NCI-H345 treated with DMSO at 0.1 percent for 48 hours (cell line): ENCODE data around the gene FGF8.

Source experiments
- DNase-seq: peaks from one replicate; lab custom pipeline; 2025; ENCODE audit not compliant: unreplicated experiment; lab: John Stamatoyannopoulos, UW

The FGF8 gene

DNA sequence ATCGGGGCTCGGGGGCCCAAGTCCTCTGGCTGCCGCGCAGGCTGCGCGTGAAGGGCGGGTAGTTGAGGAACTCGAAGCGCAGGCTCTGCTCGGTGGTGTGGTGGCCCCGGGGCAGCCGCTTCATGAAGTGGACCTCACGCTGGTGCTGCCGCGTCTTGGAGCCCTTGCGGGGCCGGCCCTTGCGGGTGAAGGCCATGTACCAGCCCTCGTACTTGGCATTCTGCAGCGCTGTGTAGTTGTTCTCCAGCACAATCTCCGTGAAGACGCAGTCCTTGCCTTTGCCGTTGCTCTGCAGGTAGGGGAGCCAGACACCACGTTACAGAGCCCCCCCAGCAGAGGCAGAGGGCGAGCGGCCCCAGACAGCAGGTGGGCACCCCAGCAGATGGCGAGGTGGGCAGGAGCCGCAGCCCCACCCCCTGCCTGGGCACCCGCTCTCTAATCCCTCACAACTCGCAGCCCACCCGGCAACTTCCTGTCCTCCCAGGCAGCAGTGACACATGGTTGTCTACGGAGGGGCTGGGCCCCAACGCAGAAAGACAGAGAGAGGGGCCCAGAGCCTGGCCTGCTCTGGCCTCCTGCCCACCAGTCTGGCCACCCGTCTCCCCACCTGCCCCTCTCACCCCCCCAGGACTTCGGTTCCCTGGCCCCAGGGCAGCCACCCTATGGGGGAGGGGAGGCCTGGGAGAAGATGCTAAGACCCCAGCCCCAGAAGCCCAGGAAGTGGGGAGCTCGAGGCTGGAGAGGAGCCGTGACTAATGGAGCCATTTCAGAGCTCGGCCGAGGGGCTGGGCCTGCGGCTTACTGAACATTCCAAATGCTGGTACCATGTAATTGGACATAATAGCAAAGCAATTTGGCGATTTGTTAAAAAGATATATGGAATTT lies 5.3 kb downstream of the FGF8 start:
- DNase-seq = no peak

DNA sequence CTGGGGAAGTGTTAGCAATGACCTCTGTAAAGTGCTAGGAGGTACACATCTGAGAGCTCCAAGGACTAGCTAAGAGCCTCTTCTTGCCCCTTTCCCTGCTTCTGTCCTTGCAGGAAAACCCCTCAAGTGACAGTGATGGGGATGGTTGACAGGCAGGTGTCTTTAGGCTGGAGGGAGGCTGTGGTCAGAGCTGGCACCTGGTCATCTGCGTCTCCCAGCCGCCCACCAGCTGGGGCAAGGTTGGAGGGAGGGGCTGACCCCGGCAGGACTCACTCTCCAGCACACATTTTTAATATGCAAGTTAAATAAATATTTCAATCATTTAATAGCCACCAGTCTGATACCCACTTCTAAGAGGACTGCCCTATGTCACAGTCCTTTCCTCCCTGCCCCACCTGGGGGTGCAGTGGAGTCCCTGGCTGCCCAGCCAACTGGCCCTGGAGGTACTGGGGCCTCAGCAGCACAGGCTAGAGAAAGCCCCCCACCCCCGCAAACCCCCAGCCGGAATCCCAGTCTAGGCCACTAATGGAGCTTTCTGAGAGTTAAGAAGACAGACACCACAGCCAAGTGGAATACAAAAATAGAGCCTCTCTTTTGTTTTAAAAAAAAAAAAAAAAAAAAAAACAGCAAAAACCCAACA lies 6.3 kb downstream of the FGF8 start:
- no peak for DNase-seq

DNA sequence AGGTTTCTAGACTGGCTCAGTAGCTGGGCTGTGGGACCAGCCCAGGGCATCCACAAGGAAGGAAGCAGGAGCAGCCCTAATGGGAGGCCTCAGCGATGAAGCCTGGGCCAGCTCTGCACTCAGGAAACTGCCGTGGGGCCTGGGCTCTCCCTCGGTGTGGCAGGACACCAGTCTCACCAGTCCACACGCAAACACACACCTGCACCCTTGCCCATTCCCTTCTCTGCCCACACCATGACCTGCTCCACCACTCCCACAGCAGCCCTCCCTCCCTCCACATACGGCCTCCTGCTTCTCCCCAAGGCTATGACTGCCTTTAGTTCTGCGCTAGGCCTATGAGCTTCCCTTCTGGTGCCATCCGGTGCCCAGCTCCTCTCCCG lies 7.1 kb downstream of the FGF8 start:
- DNase-seq = no peak

DNA sequence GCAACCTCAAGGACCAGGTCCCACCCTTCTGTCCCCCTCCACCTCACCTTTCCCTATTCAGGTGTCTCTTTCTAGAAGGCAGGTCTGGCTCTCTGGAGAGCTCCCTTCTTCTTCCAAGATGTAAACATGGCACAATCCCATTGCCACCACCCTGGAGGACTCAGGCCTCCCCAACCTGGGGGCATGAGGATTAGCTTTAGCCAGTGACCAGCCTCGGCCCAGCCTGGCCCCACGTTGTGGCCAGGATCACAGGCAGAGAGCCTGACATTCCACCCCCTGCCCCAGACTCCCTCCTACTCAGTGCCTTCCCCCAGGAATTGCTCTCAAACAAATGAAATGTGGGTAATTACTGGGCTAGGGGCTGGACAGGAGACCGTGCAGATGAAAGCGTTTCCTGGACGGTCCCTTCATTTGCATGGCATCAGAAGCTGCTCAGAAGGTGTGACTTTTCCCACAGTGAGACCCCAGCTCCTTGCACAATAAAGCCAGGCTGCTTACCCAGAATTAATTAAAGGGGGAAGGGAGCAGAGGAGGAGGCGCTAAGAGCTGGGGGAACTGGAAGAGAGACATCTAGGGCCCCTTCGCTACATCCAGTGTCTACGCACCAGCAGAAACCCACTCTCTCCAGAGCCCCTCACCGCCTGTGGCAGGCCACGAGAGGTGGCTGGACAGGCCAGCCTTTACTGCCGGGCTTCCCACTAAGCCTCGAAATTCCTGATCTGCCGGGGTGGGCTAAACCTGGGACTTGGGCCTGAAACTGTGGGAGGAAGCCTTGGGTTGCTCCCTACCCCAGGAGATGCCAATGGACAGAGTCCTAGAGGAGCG lies 7.7 kb downstream of the FGF8 start:
- DNase-seq = no peak

DNA sequence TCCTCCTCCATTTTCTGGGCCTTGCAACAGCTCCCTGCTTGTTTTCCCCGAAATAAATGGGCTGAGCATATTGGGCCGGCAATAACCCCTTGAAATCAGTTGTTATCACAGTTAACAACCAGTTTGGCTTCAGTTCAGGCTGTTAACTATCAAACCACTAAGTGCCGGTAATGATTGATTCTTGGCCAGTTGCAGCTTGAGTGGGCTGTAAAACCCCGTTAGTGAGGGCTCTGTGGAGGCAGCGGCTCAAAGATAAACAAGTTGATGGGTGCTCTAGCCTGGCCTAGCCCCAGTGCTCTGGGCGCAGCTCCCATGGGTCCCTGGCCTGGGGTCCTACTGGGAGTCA lies 8.3 kb downstream of the FGF8 start:
- no peak for DNase-seq

DNA sequence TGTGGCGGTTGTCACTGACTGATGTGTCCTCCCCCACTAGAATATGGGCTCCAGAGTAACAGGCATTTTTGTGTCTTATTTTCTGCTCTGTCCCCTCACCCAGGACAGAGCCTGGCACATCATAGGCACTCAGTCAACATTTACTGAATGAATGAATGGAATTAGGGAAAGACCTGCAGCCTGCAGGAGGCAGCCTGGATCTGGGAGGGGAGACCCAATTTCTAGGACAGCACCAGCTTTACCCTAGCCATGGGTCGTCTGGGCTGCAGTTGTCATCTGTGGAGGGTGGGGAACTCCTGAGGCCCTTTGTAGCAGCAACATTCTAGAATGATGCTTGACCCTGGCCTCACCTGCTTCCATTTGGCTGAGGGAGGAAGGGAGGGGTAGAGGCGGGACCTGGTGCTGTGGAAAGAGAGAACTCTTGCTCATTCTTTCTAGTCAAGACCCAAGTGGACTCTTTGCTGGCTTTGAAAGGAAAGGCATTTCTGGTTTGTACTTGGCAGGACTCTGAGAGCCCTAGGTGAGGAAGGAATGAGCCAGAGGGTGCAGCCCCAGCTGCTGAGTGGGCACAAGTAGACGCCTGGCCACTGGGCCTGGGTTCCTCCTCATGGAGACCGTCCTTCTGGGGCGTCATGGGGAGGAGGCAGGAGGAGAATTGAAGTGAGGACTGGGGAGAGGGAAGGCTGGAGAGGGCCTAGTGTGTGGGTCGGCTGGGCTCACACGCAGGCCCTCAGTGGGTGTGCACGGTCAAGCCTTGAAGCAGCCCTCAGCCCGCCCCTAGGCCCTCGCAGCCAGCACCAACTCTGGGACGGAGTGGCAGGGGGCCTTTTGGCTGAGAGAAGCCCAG lies 8.9 kb downstream of the FGF8 start:
- DNase-seq = no peak

DNA sequence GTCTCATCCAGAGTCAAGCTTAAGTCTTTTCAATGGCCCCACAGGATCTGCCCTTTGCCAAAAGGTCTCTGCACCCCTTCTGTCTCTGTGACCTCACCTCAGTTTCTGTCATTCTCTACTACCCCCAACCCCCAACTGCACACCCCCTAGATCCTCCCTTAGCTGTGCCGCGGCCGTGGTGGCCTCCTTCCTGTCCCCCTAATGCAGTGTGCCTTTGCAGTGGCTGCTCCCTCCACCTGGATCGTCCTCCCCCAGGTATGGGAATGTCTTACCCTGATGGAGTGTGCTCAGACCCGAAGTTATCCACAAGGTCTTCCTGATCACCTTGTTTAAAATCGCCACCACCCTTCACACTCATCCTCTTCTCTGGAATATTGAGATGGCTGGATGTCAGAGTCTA lies 9.6 kb downstream of the FGF8 start:
- DNase-seq = no peak

DNA sequence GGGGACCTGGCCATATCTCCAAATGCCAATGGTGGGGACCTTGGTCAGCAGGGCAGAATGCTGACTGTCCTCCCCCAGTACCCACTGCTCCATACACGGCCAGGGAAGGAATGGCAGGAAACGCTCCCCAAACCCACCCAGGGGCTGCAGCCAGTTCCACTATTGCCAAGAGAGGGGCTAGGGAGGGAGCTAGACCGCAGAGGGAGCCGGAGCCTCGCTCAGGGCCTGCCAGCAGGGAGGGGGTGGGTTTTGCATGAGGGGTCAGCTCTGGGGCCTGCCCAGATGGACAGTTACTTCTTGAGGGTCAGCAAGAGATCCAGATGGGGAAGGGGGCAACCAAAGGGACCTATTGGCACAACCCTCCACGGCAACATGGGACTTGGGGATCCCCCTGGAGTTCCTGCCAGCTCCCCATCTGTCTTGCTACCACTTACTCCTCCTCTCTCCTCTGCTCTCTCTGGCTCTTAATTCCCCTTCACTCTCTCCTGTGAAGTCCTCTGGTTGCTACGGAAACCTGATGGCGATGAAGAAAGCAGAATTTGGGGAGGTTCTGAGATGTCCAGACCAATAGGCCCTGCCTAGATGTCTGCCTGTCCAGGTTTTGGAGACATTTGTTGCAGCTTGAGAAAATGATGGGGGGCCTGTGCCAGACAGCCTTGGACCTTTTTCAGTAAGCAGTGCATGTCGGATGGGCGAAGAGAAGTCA lies 12.6 kb downstream of the FGF8 start:
- DNase-seq = no peak

DNA sequence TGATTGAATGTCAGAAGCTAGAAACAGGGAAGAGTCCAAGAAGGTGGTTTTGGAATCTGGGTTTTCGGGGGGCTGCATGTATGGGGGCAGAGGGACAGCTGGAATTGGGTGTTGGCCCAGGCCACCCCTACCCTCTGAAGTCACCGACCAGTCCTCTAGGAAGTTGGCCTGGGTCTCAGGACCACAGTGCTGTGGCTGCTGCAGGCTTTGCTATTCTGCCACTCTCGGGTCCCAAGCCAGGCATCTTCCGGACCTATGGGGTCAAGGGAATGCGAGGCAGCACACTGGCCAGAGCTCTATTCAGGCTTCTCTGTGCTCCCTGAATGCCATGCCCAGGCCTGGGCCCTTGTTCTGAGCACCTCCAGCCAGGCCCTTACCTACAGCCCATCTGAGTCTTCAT lies 13.2 kb downstream of the FGF8 start:
- no peak for DNase-seq

DNA sequence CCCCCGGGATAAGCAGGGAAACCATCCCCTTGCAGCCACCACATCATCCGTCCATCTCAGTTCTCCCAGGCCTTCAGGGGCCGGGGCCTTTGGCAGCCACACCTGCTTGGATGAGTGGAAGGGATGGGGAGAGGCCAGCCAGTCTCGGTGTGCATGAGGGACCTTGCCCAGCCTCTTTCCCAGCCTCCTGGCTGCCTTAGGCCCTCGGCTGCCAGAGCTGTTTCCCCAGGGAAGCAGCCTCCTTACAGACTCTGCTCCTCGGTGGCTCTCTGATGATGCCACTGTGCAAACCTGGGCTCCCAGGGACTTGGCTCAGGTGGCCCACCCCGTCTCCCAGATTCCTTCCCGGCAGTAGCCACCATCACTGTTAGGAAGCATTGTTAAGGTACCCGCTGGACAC lies 14.7 kb downstream of the FGF8 start:
- DNase-seq = no peak

DNA sequence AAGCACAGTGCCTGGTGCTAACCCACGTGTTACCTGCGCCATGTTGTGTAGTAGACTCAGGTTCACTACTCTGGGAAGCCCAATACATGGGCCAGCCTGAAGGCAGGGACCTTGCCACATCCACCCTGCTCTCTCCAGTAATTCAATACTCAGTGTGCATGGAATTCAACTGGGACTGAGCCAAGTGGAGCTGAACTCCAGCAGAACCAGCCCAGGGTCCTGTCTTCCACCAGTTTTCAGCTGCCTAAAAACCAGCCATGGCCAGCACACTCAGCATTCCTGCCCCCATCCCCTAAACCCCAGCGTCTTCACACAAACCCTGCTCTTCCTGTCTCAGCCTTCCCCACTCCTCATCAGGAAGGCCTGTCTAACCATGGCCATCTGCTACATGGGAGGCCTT lies 15.4 kb downstream of the FGF8 start:
- no peak for DNase-seq

DNA sequence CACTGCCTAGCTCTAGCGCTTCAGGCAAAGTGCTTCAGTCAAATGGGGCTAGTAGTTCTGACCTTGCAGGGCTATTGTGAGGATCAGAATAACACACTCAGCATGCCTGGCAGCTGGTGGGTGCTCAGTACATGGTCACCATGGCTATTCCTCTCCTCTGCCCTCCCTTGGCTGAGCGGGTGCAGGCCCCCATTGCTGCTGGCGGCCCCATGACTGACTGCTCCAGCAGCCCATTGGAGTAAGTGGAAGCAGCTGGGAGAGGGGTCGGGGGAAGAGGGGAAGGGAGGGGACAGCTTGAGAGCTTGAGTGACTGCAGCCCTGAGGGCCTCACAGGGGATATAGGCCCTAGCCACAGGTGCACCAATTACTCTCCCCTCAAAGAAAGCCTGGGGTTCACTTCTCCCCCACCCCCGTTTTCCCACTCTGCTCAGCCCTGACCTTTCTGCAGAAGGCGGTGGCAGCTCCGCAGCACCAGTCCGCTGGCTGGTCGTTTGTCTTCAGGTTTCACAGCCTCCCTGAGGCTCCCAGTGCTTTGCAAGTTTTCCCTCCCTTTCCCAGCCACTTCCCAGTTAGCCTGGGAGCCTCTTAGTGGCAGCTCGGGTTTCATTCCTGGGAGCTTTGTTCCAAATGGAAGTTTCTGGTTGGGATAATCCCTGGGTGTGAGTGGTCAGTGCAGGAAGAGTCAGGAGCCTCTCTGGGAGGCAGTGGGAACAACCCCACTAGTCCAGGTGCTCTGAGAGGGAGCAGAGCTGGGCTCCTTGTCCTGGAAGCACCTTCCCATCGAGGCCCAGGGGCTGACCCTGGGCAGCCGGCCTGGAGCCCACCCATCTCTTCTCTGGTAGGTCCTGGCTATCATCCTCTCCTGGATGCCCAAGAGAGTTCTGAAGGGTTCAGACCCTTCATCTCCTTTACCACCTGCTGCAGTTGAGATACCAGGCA lies 16.3 kb downstream of the FGF8 start:
- DNase-seq = no peak

DNA sequence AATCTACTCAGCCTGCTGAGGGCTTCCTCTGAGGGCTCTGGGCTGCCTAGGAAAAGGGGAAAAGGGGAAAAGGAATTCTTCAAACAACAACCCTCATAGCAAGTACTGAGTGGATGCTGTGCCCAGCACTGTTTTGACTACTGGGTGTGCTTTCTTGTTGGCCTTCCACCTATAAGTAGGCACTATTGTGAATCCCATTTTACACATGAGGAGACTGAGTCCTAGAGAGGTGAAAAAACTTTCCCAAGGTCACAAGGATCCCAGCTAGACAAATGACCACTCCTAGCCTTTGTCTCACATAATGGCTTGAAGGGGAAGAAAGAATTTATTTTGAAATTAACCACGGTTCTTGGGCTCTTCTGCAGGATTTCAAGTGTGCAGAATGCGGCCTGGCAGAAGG lies 17.1 kb downstream of the FGF8 start:
- DNase-seq = no peak

DNA sequence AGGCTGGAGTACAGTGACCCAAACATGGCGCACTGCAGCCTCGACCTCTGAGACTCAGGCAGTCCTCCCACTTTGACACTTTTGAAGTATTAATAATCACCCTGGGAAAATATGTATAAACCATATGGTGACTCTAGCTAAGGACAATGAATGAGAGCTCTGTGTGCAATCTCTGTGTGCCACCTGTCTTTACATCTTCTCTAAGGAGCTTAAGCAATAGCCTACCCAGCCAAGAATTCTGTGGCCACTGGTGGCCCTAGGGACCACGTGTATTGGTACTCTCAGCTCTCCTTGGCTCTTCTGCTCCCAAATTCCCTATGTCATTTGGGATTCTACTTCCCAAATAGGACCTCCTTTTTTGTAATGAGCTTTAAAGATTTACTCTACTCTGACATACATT lies 23.7 kb downstream of the FGF8 start:
- DNase-seq = no peak

DNA sequence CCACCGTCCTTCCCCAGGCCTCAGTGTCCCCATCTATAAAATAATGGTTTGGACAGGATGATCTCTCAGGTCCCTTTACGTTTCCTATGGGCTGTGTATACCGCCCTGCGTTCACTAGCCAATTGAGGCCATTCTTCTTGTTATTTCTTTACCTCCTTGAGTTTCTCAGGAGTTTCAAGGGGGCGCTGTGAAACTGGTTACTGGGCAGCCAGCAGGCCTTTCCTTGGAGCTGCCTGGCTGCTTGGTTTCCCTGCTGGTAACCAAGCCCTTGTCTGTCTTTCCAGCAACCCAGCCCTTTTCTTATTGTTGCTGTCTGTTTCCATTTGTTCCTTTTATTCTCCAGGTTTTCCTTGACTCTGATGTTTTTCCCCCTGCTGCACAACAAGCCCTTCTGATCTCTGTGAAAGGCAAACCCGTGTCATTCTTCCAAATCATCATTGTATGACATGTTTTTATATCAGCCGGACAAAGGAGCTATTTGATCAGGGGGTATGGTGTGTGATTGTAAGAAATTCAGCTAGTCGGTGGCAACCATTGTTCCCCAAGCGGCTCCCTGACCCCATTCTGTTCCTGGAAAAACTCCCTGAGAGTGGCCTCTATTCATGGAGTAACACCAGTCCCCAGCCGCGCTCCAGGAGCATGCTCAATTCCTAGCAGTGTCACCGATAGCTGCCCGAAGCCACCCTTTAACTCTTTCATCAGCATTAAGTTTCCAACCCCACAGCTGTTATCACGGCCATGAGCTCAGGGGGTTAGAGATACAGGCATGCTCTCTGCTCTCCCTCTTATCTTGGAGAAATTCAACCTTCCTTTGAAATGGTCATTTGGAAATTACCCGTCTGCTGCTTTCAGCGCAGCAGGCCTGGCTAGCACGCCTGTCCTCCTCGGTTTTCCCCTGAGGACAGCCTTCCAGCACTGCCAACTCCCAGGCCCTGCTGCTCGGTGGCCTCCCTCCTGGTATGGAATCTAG lies 26.6 kb downstream of the FGF8 start:
- DNase-seq = no peak

DNA sequence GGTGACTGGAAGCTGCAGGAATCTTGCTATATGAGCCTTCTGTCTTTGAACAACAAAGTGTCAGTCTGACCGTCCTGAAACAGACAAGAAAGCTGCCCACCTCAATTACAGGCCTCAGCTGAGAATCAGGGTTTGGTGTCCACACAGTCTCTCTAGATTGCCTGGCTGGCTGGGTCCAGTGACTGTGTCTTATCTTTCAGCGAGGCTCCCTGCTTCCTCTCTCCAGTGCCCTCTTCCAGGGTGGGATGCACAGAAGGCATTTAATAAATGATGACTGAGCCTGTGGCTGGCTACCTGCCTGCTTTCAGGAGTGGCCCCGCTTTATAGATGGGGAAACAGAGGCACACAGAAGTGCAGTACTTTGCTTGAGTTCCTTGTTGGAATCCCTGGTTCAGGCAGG lies 27.4 kb downstream of the FGF8 start:
- DNase-seq = no peak

DNA sequence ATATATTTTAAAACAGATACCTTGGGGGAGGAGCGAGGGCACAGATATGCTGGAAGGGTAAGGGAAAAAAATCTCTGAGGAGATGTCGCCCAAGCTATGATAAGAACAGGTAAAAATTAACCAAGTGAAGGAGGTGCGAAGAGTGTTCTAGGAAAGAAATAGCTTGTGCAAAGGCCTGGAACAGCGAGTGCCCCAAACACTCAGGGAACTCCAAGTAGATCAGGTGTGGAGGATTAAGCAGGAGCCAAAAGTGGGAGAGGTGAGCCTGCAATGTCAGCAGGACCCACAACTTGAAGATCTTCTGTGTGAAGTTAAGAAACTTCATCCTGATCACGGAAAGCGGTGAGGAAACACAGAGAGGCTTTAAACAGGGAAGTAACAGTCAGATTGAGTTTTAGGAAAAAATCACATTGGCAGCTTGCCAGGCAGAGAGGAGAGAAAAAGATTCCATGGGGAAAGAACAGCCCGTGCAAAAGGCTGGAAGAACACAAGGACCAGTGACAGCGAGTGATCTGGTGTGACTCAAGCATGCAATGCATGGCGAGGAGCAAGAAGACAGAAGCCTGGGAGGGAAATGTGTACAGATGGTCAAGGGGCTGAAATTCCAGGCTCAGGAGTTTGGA lies 30.7 kb downstream of the FGF8 start:
- no peak for DNase-seq

DNA sequence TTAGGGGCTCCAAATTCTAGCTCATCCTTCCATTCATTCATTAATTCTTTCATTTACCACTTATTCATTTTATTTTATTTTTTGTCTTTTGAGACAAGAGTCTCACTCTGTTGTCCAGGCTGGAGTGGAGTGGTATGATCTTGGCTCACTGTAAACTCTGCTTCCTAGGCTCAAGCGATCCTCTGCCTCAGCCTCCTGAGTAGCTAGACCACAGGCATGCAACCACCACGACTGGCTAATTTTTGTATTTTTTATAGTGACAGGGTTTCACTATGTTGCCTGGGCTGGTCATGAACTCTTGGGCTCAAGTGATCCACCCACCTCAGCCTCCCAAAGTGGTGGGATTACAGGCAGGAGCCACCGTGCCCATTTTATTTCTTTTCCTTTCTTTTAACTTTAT lies 31.6 kb downstream of the FGF8 start:
- DNase-seq = no peak
